Ishikawa (cell line): ENCODE measurements around the gene USH1G.

Experiments
- CEBPB ChIP-seq: IDR thresholded peaks from 2 replicates; pipeline ENCODE4 v1.6.1; 2012
- CREB1 ChIP-seq: IDR thresholded peaks from 2 replicates; pipeline ENCODE4 v1.6.1; 2012; ENCODE audit warnings: low read depth
- EGR1 ChIP-seq: IDR thresholded peaks from 2 replicates; pipeline ENCODE4 v1.6.1; 2012
- EP300 ChIP-seq: IDR thresholded peaks from 2 replicates; pipeline ENCODE4 v1.6.1; 2012; ENCODE audit warnings: borderline replicate concordance
- FOXM1 ChIP-seq: IDR thresholded peaks from 2 replicates; pipeline ENCODE4 v1.6.1; 2012; ENCODE audit warnings: low read depth, borderline replicate concordance
- MAX ChIP-seq: IDR thresholded peaks from 2 replicates; pipeline ENCODE4 v1.6.1; 2012
- NFIC ChIP-seq: IDR thresholded peaks from 2 replicates; pipeline ENCODE4 v1.6.1; 2012
- RAD21 ChIP-seq: IDR thresholded peaks from 2 replicates; pipeline ENCODE4 v1.6.1; 2012; ENCODE audit warnings: low read depth
- REST ChIP-seq: IDR thresholded peaks from 2 replicates; pipeline ENCODE4 v1.6.1; 2012; ENCODE audit warnings: low read depth, mild to moderate bottlenecking
- TAF1 ChIP-seq: IDR thresholded peaks from 2 replicates; pipeline ENCODE4 v1.6.1; 2012; ENCODE audit warnings: low read depth, mild to moderate bottlenecking
- TCF12 ChIP-seq: IDR thresholded peaks from 2 replicates; pipeline ENCODE4 v1.6.1; 2012; ENCODE audit warnings: low read depth
- TEAD4 ChIP-seq: IDR thresholded peaks from 2 replicates; pipeline ENCODE4 v1.6.1; 2012
- USF1 ChIP-seq: IDR thresholded peaks from 2 replicates; pipeline ENCODE4 v1.6.1; 2012
- YY1 ChIP-seq: IDR thresholded peaks from 2 replicates; pipeline ENCODE4 v1.6.1; 2012; ENCODE audit warnings: low read depth
- ZBTB7A ChIP-seq: IDR thresholded peaks from 2 replicates; pipeline ENCODE4 v1.6.1; 2012; ENCODE audit warnings: low read depth

The USH1G gene

GRCh38 chr17:74936470-74936799 is 13.4 kb upstream of the USH1G start:
- TF ChIP-seq EP300 (no peak), TEAD4 (no peak), ZBTB7A (no peak), YY1 (no peak), MAX (no peak), TAF1 (no peak), REST (no peak)

- no peak for TF ChIP-seq USF1
- no peak for TF ChIP-seq RAD21
- TF ChIP-seq EP300: no peak
- TF ChIP-seq TAF1: no peak
- no peak for TF ChIP-seq EGR1
- TF ChIP-seq MAX: no peak
- TF ChIP-seq REST: 0 out of 2 replicates have a peak, but pooled peaks have one; percentile 11
- no peak for TF ChIP-seq NFIC
Measured at GRCh38 chr17:74935585-74936469, 12.8 kb upstream of the USH1G start, which contains the start of gene OTOP3. Gene OTOP3 (plus strand): TSS chr17:74935898. CDS start chr17:74935922, 24 bp downstream.

- TF ChIP-seq MAX (no peak), CREB1 (no peak), REST (no peak), TCF12 (no peak), TAF1 (no peak)
Measured at GRCh38 chr17:74935048-74935447, 12.0 kb upstream of the USH1G start.

- TF ChIP-seq EGR1 (no peak), REST (no peak), ZBTB7A (no peak), USF1 (no peak), TEAD4 (no peak), MAX (no peak), YY1 (no peak), NFIC (no peak), CREB1 (no peak), RAD21 (no peak), TCF12 (no peak), FOXM1 (no peak), TAF1 (no peak), EP300 (no peak), CEBPB (no peak)
Measured at GRCh38 chr17:74930535-74931036, 7.5 kb upstream of the USH1G start.
